GM13977 (cell line): Measurements from ENCODE around the gene GNPTAB.

Experiments
- DNase-seq: peaks from one replicate; pipeline ENCODE4 v3.0.0; 2012; ENCODE audit warnings: low spot score
- in situ Hi-C: fragments of 300-500 bp; cut with MboI; formaldehyde crosslinking; loops from one replicate; pipeline ENCODE4 v1.12.0; 2022; ENCODE audit warnings: low sequenced_read_pairs, low pct_unique_long_range_greater_than_20kb, mixed read lengths, inconsistent platforms; ENCODE audit not compliant: unreplicated experiment
- TF ChIP-seq, protein P1 (sequence below): IDR thresholded peaks from 2 replicates; pipeline ENCODE4 v1.5.1; 2012; ENCODE audit warnings: mild to moderate bottlenecking, control low read depth; ENCODE audit not compliant: insufficient read depth; ENCODE audit errors: extremely low read depth, missing control alignments

Gene GNPTAB

GRCh38 chr12:101804409-101804808 lies 26.4 kb downstream of the GNPTAB start:
- in situ Hi-C loops, result no loop called here
- DNase-seq, result no peak
- TF ChIP-seq, protein P1, sequence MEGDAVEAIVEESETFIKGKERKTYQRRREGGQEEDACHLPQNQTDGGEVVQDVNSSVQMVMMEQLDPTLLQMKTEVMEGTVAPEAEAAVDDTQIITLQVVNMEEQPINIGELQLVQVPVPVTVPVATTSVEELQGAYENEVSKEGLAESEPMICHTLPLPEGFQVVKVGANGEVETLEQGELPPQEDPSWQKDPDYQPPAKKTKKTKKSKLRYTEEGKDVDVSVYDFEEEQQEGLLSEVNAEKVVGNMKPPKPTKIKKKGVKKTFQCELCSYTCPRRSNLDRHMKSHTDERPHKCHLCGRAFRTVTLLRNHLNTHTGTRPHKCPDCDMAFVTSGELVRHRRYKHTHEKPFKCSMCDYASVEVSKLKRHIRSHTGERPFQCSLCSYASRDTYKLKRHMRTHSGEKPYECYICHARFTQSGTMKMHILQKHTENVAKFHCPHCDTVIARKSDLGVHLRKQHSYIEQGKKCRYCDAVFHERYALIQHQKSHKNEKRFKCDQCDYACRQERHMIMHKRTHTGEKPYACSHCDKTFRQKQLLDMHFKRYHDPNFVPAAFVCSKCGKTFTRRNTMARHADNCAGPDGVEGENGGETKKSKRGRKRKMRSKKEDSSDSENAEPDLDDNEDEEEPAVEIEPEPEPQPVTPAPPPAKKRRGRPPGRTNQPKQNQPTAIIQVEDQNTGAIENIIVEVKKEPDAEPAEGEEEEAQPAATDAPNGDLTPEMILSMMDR, result no peak

DNA sequence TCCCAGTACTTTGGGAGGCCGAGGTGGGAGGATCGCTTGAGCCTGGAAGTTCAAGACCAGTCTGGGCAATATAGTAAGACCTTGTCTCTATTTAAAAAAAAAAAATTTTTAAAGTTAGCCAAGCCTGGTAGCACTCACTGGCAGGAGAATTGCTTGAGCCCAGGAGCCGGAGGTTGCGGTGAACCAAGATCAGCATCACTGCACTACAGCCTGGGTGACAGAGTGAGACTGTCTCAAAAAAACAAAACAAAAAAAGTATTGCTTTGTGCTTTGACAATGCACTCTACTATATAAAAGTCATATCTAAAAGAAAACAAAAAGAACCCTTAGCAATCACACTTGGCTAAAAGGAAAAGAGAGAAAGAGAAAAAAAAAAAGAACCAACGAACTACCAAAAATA lies 26.8 kb downstream of the GNPTAB start:
- TF ChIP-seq, protein P1, result no peak
- DNase-seq, result no peak
- in situ Hi-C loops, result no loop called here

DNA sequence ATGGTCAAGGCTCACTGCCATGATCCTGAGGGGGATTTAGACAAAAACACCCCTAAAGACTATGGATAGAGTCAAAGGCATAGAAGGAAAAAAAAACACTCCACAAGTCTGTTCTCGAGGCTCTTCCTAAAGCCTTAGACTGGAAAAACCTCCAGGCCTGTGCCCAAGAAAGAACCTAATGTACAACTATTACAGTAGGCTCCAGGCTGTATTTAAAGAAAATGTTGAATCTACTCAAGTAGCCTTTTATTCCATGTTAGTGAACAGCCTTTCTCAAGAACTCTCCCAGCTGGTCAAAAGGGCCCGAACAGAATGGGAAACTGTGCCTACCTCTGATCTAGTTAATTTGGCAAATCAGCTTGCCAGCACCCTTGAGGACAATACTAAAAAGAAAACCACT lies 28.3 kb downstream of the GNPTAB start:
- TF ChIP-seq, protein P1, result no peak
- in situ Hi-C loops, result no loop called here
- no peak for DNase-seq

DNA sequence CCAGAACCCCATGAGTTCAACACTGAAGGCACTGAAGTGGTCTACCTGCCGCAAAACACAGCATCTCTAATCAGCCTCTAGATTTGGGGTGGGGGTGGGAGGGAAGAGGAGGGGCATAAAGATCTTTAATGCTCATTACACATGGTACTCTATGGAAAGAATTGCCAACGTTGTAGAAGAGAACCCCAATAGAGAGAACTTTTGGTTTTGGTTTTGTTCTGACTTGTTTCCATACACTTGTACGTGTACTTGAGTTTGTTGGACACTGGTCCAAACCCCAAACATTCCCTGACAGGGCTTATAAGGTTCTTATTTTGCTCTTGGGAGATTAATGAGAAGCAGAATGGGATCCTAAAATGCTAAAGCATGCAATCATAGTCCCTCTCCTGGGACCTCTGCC lies 31.0 kb downstream of the GNPTAB start:
- TF ChIP-seq, protein P1, result no peak
- DNase-seq, result no peak
- in situ Hi-C loops, result no loop called here

GRCh38 chr12:101795786-101796185 lies 35.0 kb downstream of the GNPTAB start:
- DNase-seq, result no peak

DNA sequence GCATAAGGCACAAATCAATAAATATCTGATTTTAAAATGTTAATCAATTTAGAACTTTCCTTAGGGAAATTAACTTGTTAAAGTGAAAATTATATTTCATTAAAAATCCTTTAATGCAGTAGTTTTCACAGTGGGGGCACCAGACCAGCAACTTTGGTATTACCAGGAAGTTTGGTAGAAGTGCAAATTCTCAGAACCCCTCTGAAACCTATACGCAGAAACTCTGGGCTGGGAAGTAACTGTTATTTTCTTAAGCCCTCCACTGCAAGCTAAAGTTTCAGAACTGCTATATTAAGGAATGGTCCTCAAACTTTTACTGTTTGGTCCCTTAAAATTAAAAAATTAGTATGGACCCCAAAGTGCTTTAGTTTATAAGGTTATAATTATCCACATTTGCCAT lies 35.7 kb downstream of the GNPTAB start:
- TF ChIP-seq, protein P1, result no peak
- DNase-seq, result no peak
- in situ Hi-C loops, result no loop called here

More at GRCh38 chr12:101795786-101796185, 35.0 kb downstream of the GNPTAB start:
- TF ChIP-seq, protein P1, result no peak
- in situ Hi-C loops, result no loop called here

- in situ Hi-C loops, result no loop called here
- no peak for DNase-seq
- TF ChIP-seq, protein P1, result no peak
Measured at GRCh38 chr12:101794574-101794973, 36.2 kb downstream of the GNPTAB start.
